Astrocyte (in vitro differentiated cells and primary cell): ENCODE data around the gene CFAP58. TPM values are rescaled to one million over a fixed set of nuclear protein-coding genes. Genes with fewer than 3 reads are reported as not detected.

ENCODE experiments used
- DNase-seq: peaks from one replicate; pipeline ENCODE4 v3.0.0-alpha.2; 2010; ENCODE audit warnings: low read depth
- FAIRE-seq: peaks from 2 replicates; lab custom pipeline; 2011; peaks lifted over from hg19 to GRCh38; lab: Jason Lieb, UNC
- H2AFZ ChIP-seq: 2 replicates; pipeline ENCODE4 v1.6.0; 2012; ENCODE audit warnings: low read depth, low read length, inconsistent platforms
- H3K27ac ChIP-seq: 2 replicates; pipeline ENCODE4 v1.5.1; 2011; ENCODE audit warnings: low read depth, low read length, inconsistent platforms
- H3K27me3 ChIP-seq: 2 replicates; pipeline ENCODE4 v1.6.0; 2011; ENCODE audit warnings: low read length, inconsistent platforms; ENCODE audit not compliant: insufficient read depth
- H3K36me3 ChIP-seq: 2 replicates; pipeline ENCODE4 v1.5.1; 2011; ENCODE audit warnings: low read length, inconsistent platforms; ENCODE audit not compliant: insufficient read depth
- H3K4me1 ChIP-seq: 2 replicates; pipeline ENCODE4 v1.5.1; 2011; ENCODE audit warnings: low read length, inconsistent platforms; ENCODE audit not compliant: insufficient read depth
- H3K4me2 ChIP-seq: 2 replicates; pipeline ENCODE4 v1.6.0; 2012; ENCODE audit warnings: low read length, inconsistent platforms
- H3K4me3 ChIP-seq: 2 replicates; pipeline ENCODE4 v1.5.1; 2011; ENCODE audit warnings: low read depth, mild to moderate bottlenecking, low read length, inconsistent platforms; ENCODE audit not compliant: insufficient read depth
- H3K79me2 ChIP-seq: 2 replicates; pipeline ENCODE4 v1.6.0; 2012; ENCODE audit warnings: mild to moderate bottlenecking, low read length, inconsistent platforms; ENCODE audit not compliant: insufficient read depth
- H3K9ac ChIP-seq: 2 replicates; pipeline ENCODE4 v1.6.0; 2012; ENCODE audit warnings: mild to moderate bottlenecking, low read length, inconsistent platforms
- H3K9me3 ChIP-seq: 2 replicates; pipeline ENCODE4 v1.5.1; 2012; ENCODE audit warnings: low read depth, mild to moderate bottlenecking, low read length, inconsistent platforms; ENCODE audit not compliant: insufficient read depth
- H4K20me1 ChIP-seq: 2 replicates; pipeline ENCODE4 v1.6.0; 2012; ENCODE audit warnings: low read length, inconsistent platforms; ENCODE audit not compliant: insufficient read depth
- H3K27ac Mint-ChIP-seq: one replicate; pipeline ENCODE4 v1.8.0; 2021; ENCODE audit warnings: mild to moderate bottlenecking, mixed read lengths; ENCODE audit not compliant: unreplicated experiment
- H3K27me3 Mint-ChIP-seq: one replicate; pipeline ENCODE4 v1.8.0; 2021; ENCODE audit warnings: low read depth, mixed read lengths; ENCODE audit not compliant: unreplicated experiment
- H3K36me3 Mint-ChIP-seq: one replicate; pipeline ENCODE4 v1.8.0; 2021; ENCODE audit warnings: low read depth, mixed read lengths; ENCODE audit not compliant: unreplicated experiment
- H3K4me1 Mint-ChIP-seq: one replicate; pipeline ENCODE4 v1.8.0; 2021; ENCODE audit warnings: low read depth, mixed read lengths; ENCODE audit not compliant: unreplicated experiment
- H3K4me3 Mint-ChIP-seq: one replicate; pipeline ENCODE4 v1.8.0; 2021; ENCODE audit warnings: mild to moderate bottlenecking, moderate library complexity, mixed read lengths; ENCODE audit not compliant: unreplicated experiment
- H3K9me3 Mint-ChIP-seq: one replicate; pipeline ENCODE4 v1.8.0; 2021; ENCODE audit warnings: mild to moderate bottlenecking, mixed read lengths; ENCODE audit not compliant: unreplicated experiment
- EZH2 ChIP-seq: IDR thresholded peaks from 2 replicates; pipeline ENCODE4 v1.6.1; 2012; ENCODE audit warnings: mild to moderate bottlenecking, low read length, inconsistent platforms; ENCODE audit not compliant: insufficient read depth
- total RNA-seq: library from RNA; stranded (reverse); gene quantifications from 2 replicates; pipeline ENCODE4 v1.2.1, GENCODE V29; 2021
- TF ChIP-seq, protein P1 (sequence below): IDR thresholded peaks from 2 replicates; pipeline ENCODE4 v1.5.1; 2011; ENCODE audit warnings: low read depth, mild to moderate bottlenecking, inconsistent platforms, low read length, moderate library complexity; ENCODE audit not compliant: insufficient read depth

Gene CFAP58
- total RNA-seq, 1 donor from 2014 or later: 0.86 TPM

DNA sequence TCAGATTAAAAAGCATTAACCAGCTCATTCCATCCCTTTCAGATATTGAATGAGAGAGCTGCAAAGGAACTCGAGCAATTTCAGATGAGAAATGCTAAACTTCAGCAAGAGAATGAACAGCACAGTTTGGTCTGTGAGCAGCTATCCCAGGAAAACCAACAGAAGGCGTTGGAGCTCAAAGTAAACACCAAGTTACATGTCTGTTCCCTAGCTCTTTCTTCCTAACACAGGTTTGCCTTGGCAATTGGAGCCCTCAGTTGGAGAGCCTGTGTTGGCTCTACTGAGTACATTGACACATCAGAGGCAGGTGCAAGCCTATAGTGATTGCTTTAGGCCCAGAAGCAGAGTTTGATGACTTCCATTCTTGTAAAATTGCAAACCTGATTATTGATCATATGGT lies 14.7 kb downstream of the CFAP58 start:
- H3K4me3 Mint-ChIP-seq: no peak overlapping the region
- Histone ChIP-seq H4K20me1 (no peaks in the 10 kb centered on the region), H3K79me2 (no peaks in the 10 kb centered on the region), H3K27ac (no peak overlapping the region), H3K9me3 (peaks cover 5% of the 10 kb centered on the region), H3K9ac (no peak overlapping the region), H3K4me2 (no peak overlapping the region), H3K4me3 (no peak overlapping the region), H3K36me3 (no peaks in the 10 kb centered on the region), H2AFZ (no peak overlapping the region), H3K27me3 (no peaks in the 10 kb centered on the region), H3K4me1 (no peaks in the 10 kb centered on the region)
- FAIRE-seq: no peak
- H3K4me1 Mint-ChIP-seq: no peaks in the 10 kb centered on the region
- peaks cover 3% of the 10 kb centered on the region for H3K27me3 Mint-ChIP-seq
- no peaks in the 10 kb centered on the region for H3K36me3 Mint-ChIP-seq
- TF ChIP-seq, protein P1, sequence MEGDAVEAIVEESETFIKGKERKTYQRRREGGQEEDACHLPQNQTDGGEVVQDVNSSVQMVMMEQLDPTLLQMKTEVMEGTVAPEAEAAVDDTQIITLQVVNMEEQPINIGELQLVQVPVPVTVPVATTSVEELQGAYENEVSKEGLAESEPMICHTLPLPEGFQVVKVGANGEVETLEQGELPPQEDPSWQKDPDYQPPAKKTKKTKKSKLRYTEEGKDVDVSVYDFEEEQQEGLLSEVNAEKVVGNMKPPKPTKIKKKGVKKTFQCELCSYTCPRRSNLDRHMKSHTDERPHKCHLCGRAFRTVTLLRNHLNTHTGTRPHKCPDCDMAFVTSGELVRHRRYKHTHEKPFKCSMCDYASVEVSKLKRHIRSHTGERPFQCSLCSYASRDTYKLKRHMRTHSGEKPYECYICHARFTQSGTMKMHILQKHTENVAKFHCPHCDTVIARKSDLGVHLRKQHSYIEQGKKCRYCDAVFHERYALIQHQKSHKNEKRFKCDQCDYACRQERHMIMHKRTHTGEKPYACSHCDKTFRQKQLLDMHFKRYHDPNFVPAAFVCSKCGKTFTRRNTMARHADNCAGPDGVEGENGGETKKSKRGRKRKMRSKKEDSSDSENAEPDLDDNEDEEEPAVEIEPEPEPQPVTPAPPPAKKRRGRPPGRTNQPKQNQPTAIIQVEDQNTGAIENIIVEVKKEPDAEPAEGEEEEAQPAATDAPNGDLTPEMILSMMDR: no peak
- no peak for TF ChIP-seq EZH2
- no peak for DNase-seq
- peaks cover 7% of the 10 kb centered on the region for H3K9me3 Mint-ChIP-seq
- no peak overlapping the region for H3K27ac Mint-ChIP-seq

DNA sequence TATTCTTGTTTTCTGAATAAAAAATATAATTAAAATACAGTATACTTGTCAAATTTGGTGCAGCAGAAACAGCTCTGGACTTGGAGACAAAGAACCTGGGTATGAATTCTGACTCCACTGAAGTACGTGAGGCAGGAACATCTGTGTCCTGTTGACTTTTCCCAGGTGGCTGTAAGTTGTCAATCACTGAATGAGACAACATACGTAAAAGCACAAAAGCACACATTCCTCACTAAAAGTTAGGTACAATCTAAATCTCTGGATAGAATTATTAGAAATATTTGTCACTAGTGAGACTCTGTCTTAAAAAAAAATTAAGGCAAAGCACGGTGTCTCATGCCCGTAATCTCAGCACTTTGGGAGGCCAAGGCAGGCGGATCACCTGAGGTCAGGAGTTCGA lies 18.1 kb downstream of the CFAP58 start:
- FAIRE-seq (no peak), DNase-seq (no peak)
- Mint-ChIP-seq H3K27ac (no peak overlapping the region), H3K4me1 (no peaks in the 10 kb centered on the region), H3K4me3 (no peak overlapping the region), H3K36me3 (no peaks in the 10 kb centered on the region), H3K27me3 (no peaks in the 10 kb centered on the region), H3K9me3 (peaks cover 7% of the 10 kb centered on the region)
- Histone ChIP-seq H3K36me3 (no peaks in the 10 kb centered on the region), H3K4me1 (no peaks in the 10 kb centered on the region), H3K27me3 (no peaks in the 10 kb centered on the region), H3K9ac (no peak overlapping the region), H2AFZ (no peak overlapping the region), H3K79me2 (no peaks in the 10 kb centered on the region), H3K27ac (no peak overlapping the region), H3K9me3 (peaks cover 5% of the 10 kb centered on the region), H3K4me3 (no peak overlapping the region), H3K4me2 (no peak overlapping the region), H4K20me1 (no peaks in the 10 kb centered on the region)
- TF ChIP-seq, protein P1: no peak
- no peak for TF ChIP-seq EZH2

DNA sequence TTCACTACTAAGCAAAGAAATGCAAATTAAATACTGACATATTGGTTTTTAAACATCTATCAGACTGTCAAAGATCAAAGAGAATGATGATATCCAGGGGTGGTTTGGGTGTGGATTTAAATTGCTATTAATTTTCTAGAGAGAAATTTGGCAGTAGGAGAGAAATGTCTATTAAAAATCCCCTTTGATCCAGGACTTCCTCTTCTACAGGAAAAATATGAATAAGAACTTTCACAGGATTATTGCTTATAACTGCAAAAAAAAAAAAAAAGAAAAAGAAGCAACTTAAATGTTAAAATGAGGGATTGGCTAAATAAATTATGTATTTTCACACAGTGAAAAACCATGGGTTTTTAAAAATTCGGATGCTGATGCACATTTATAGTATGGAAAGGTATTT lies 21.0 kb downstream of the CFAP58 start:
- no peaks in the 10 kb centered on the region for H4K20me1 ChIP-seq
- H3K4me3 Mint-ChIP-seq: no peak overlapping the region
- no peak for FAIRE-seq
- H3K9me3 Mint-ChIP-seq: peaks cover 7% of the 10 kb centered on the region
- H3K36me3 ChIP-seq: no peaks in the 10 kb centered on the region
- H3K4me2 ChIP-seq: no peak overlapping the region
- H3K4me1 Mint-ChIP-seq: no peaks in the 10 kb centered on the region
- H3K27ac ChIP-seq: no peak overlapping the region
- no peak for DNase-seq
- H2AFZ ChIP-seq: no peak overlapping the region
- H3K27me3 ChIP-seq: no peaks in the 10 kb centered on the region
- no peak for TF ChIP-seq EZH2
- TF ChIP-seq, protein P1: no peak
- no peaks in the 10 kb centered on the region for H3K36me3 Mint-ChIP-seq
- H3K4me1 ChIP-seq: no peaks in the 10 kb centered on the region
- H3K79me2 ChIP-seq: no peaks in the 10 kb centered on the region
- peaks cover 5% of the 10 kb centered on the region for H3K9me3 ChIP-seq
- H3K27ac Mint-ChIP-seq: no peak overlapping the region
- H3K4me3 ChIP-seq: no peak overlapping the region
- no peak overlapping the region for H3K9ac ChIP-seq
- no peaks in the 10 kb centered on the region for H3K27me3 Mint-ChIP-seq
